ENCODE data around the gene KIF5B.

GRCh38 chr10:32065856-32066255 is 9.6 kb upstream of the KIF5B start:
- TF ChIP-seq FOSL1 (IDR thresholded peaks at IDR 0.05; ENCODE audit: low read depth) (no peak), POLR2AphosphoS5 (IDR thresholded peaks at IDR 0.05; ENCODE audit: low read depth, low read length) (no peak), POLR2A (IDR thresholded peaks at IDR 0.05; ENCODE audit: borderline replicate concordance, extremely low read depth, insufficient read depth, insufficient read length) (no peak), ZFX (IDR thresholded peaks at IDR 0.05) (no peak), CEBPB (IDR thresholded peaks at IDR 0.05; ENCODE audit: low read depth) (peak; percentile 24; the same call in 1 of the 2 replicates), SRF (IDR thresholded peaks at IDR 0.05; ENCODE audit: low read depth) (no peak), EZH2 (IDR thresholded peaks at IDR 0.05) (no peak), JUND (IDR thresholded peaks at IDR 0.05) (no peak), EGR1 (IDR thresholded peaks at IDR 0.05; ENCODE audit: low read depth) (no peak), TCF7L2 (IDR thresholded peaks at IDR 0.05; ENCODE audit: borderline replicate concordance, extremely low read depth, insufficient read depth, insufficient read length) (no peak)
- TF ChIP-seq, protein P1, sequence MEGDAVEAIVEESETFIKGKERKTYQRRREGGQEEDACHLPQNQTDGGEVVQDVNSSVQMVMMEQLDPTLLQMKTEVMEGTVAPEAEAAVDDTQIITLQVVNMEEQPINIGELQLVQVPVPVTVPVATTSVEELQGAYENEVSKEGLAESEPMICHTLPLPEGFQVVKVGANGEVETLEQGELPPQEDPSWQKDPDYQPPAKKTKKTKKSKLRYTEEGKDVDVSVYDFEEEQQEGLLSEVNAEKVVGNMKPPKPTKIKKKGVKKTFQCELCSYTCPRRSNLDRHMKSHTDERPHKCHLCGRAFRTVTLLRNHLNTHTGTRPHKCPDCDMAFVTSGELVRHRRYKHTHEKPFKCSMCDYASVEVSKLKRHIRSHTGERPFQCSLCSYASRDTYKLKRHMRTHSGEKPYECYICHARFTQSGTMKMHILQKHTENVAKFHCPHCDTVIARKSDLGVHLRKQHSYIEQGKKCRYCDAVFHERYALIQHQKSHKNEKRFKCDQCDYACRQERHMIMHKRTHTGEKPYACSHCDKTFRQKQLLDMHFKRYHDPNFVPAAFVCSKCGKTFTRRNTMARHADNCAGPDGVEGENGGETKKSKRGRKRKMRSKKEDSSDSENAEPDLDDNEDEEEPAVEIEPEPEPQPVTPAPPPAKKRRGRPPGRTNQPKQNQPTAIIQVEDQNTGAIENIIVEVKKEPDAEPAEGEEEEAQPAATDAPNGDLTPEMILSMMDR (IDR thresholded peaks at IDR 0.05 in 2 of 3, conservative IDR thresholded peaks at IDR 0.05 in 1 of 3; ENCODE audit: borderline replicate concordance in 1 of 3, insufficient read depth in 1 of 3, low read depth in 2 of 3, low read length in 2 of 3) = no peak
- TF ChIP-seq, protein P2, sequence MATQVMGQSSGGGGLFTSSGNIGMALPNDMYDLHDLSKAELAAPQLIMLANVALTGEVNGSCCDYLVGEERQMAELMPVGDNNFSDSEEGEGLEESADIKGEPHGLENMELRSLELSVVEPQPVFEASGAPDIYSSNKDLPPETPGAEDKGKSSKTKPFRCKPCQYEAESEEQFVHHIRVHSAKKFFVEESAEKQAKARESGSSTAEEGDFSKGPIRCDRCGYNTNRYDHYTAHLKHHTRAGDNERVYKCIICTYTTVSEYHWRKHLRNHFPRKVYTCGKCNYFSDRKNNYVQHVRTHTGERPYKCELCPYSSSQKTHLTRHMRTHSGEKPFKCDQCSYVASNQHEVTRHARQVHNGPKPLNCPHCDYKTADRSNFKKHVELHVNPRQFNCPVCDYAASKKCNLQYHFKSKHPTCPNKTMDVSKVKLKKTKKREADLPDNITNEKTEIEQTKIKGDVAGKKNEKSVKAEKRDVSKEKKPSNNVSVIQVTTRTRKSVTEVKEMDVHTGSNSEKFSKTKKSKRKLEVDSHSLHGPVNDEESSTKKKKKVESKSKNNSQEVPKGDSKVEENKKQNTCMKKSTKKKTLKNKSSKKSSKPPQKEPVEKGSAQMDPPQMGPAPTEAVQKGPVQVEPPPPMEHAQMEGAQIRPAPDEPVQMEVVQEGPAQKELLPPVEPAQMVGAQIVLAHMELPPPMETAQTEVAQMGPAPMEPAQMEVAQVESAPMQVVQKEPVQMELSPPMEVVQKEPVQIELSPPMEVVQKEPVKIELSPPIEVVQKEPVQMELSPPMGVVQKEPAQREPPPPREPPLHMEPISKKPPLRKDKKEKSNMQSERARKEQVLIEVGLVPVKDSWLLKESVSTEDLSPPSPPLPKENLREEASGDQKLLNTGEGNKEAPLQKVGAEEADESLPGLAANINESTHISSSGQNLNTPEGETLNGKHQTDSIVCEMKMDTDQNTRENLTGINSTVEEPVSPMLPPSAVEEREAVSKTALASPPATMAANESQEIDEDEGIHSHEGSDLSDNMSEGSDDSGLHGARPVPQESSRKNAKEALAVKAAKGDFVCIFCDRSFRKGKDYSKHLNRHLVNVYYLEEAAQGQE (IDR thresholded peaks at IDR 0.05; ENCODE audit: low read depth) = no peak
- TF ChIP-seq, protein P3, sequence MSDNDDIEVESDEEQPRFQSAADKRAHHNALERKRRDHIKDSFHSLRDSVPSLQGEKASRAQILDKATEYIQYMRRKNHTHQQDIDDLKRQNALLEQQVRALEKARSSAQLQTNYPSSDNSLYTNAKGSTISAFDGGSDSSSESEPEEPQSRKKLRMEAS (IDR thresholded peaks at IDR 0.05) = no peak
- TF ChIP-seq, protein P4, sequence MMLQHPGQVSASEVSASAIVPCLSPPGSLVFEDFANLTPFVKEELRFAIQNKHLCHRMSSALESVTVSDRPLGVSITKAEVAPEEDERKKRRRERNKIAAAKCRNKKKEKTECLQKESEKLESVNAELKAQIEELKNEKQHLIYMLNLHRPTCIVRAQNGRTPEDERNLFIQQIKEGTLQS (IDR thresholded peaks at IDR 0.05) = no peak

Data from HCT116 (cell line).